HUDEP-2 (cell line): Measurements from ENCODE around the gene CDH4.

Experiments
- DNase-seq, 76 experiments: peaks; one replicate each; lab custom pipeline; 2025; ENCODE audit not compliant: unreplicated experiment in 76 of 76; lab: John Stamatoyannopoulos, UW

CDH4 gene

GRCh38 chr20:61299618-61300017, 47.6 kb downstream of the CDH4 start:
- DNase-seq, result no peak

GRCh38 chr20:61300293-61300692, 48.2 kb downstream of the CDH4 start:
- DNase-seq, result no peak

- DNase-seq, result no peak
Measured at GRCh38 chr20:61300709-61301108, 48.6 kb downstream of the CDH4 start.

- no peak for DNase-seq
Measured at GRCh38 chr20:61301711-61302525, 49.9 kb downstream of the CDH4 start.

GRCh38 chr20:61303217-61303616, 51.2 kb downstream of the CDH4 start:
- no peak for DNase-seq

- no peak for DNase-seq
Measured at GRCh38 chr20:61303675-61304074, 51.6 kb downstream of the CDH4 start.

GRCh38 chr20:61304750-61305149, 52.7 kb downstream of the CDH4 start:
- no peak for DNase-seq

- DNase-seq, result no peak
Measured at GRCh38 chr20:61306937-61307475, 54.9 kb downstream of the CDH4 start.

GRCh38 chr20:61307686-61308476, 55.8 kb downstream of the CDH4 start:
- DNase-seq, result no peak

DNA sequence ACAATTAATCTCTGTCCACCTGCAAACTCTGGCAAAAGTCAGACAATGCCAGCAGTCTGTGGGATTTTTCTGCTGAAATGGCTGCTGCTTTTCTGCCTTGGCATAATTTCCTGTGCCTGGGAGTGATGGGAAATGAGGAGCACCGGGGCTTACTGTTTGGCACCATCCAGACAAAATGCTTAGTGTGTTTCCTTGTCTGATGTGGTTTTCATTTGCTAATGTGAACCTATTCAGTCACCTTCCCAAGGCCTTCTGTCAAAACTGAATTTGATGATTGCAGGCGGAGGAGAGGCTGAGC, 56.4 kb downstream of the CDH4 start:
- DNase-seq, result no peak

DNA sequence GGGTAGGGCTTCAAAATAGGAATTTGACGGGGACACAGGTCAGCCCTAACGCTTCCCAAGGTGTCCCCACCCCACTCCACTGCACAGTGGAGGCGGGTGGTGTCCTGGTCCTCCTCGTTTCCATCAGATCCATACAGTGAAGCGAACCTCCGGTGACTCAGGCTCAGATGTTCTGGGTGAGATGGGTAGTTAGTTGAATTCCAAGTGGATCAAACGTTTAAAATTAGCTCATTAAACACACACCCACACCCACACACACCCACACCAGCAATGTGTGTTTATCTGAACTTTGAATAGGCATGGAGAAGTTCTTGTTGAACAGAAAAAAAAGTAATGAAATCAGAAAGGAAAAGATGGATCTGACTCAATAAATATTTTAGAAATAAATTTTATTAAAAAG, 58.9 kb downstream of the CDH4 start:
- DNase-seq, result no peak

DNA sequence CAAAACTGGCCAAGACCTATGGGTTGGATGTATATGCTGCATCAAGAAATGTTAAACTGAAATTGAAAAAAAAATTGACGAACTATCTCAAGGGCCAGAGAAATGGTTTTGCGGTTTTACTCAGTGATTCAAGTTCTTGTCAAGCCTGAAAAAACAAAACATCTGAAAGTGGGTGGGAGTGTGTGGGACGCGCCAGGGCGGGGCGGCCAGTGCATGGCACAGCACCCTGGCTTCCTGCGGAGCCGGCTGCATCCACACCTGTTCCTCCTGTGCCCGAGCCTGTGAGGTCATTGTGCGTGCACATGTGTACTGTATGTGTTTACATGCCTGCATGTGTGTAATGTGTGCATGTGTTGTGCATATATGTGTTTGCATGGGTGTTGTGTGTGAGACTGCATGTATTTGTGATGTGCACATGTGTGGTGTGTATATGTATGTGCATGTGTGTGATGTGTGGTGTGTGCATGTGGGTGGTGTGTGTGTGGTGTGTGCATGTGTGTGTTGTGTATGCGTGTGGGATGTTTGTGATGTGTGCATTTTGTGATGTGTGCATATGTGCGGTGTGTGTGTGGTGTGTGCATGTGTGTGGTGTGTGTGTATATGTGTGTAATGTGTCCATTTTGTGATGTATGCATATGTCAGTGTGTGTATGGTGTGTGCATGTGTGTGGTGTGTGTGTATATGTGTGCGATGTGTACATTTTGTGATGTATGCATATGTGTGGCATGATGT, 59.8 kb downstream of the CDH4 start:
- DNase-seq, result no peak

- DNase-seq, result no peak
Measured at GRCh38 chr20:61312925-61313324, 60.9 kb downstream of the CDH4 start.

- no peak for DNase-seq
Measured at GRCh38 chr20:61313396-61313795, 61.3 kb downstream of the CDH4 start.

DNA sequence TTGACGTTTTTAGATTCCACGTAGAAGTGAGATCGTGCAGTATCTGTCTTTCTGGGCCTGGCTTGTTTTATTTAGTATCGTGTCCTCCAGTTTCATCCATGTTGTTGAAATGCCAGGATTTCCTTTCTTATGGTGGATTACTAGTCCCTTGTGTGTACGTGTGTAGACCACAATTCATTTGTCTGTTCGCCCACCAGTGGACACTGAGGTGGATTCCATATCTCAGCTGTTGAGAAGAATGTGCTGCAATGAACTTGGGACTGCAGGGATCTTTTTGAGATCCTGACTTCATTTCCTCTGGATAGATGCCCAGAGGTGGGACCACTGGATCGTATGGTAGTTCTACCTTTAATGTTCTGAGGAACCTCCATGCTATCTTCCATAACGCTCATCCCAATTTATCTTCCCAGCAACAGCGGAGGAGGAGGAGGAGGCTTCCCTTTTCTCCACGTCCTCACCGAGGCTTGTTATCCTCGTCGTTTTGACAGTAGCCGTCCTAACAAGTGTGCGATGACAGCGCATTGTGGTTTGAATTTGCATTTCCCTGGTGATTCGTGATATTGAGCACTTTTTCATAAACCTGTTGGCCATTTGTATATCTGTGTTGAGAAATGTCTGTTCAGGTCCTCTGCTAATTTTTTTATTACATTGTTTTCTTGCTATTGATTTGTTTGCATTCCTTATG, 62.4 kb downstream of the CDH4 start:
- no peak for DNase-seq

DNA sequence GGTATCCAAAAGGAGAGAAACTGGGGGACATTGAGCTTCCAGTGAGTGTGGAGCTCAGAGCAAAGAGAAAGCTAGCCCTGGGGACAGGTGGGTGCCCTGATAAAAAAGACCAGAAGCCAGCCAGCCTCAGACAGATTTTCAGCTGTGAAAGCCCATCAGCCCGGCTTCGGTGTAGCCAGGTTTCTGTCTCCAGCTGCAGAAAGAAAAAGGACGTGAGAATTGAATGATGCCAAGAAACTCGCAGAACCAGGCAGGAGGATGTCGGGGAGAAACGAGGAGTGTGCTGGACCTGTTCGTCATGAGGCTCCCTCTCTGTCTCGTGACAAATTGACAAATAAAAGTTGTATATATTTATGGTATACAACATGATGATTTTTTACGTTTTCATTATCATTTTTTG, 63.3 kb downstream of the CDH4 start:
- DNase-seq, result no peak

DNA sequence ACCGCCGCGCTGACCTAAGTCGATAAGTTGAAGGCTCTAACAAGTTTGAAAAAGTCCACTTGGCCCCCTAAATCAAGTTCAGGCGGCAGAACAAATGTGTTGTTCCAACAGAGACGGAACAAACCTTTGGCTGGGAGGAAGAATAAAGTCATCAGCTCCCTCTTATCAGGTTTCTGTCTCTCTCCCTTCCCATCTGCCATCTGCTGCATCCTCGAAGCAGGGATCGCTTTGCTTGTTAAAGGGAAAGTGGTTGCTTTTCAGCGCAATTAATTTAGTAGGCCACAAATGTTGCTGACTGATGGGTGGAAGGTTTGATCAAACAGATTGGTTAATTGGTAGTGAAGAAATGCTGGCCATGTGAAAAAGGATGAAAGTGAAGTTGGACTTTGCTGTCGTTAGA, 64.3 kb downstream of the CDH4 start:
- DNase-seq, result no peak

- no peak for DNase-seq
Measured at GRCh38 chr20:61317966-61318530, 66.0 kb downstream of the CDH4 start.

- DNase-seq, result no peak
Measured at GRCh38 chr20:61320691-61321425, 68.8 kb downstream of the CDH4 start.

- no peak for DNase-seq
Measured at GRCh38 chr20:61321481-61321880, 69.4 kb downstream of the CDH4 start.
